ENCODE data around the gene DNAH10. TPM values are rescaled to one million over a fixed set of nuclear protein-coding genes. Genes with fewer than 3 reads are reported as not detected.

DNAH10 gene
- total RNA-seq, 1 donor from 2014 or later, result 1.0 TPM

- H3K9me3 Mint-ChIP-seq (ENCODE audit: low read depth), result peaks cover 8% of the 10 kb centered on the region
- no peak for DNase-seq (ENCODE audit: low spot score, unreplicated experiment)
- no peaks in the 10 kb centered on the region for H3K27me3 Mint-ChIP-seq
- peaks cover 37% of the 10 kb centered on the region for H3K36me3 Mint-ChIP-seq (ENCODE audit: insufficient read depth)
- H3K4me3 Mint-ChIP-seq (ENCODE audit: low read depth), result no peak overlapping the region
- H3K27ac Mint-ChIP-seq, result no peak overlapping the region
- TF ChIP-seq, protein P1, sequence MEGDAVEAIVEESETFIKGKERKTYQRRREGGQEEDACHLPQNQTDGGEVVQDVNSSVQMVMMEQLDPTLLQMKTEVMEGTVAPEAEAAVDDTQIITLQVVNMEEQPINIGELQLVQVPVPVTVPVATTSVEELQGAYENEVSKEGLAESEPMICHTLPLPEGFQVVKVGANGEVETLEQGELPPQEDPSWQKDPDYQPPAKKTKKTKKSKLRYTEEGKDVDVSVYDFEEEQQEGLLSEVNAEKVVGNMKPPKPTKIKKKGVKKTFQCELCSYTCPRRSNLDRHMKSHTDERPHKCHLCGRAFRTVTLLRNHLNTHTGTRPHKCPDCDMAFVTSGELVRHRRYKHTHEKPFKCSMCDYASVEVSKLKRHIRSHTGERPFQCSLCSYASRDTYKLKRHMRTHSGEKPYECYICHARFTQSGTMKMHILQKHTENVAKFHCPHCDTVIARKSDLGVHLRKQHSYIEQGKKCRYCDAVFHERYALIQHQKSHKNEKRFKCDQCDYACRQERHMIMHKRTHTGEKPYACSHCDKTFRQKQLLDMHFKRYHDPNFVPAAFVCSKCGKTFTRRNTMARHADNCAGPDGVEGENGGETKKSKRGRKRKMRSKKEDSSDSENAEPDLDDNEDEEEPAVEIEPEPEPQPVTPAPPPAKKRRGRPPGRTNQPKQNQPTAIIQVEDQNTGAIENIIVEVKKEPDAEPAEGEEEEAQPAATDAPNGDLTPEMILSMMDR (IDR thresholded peaks at IDR 0.05; ENCODE audit: unreplicated experiment), result no peak
- peaks cover 1% of the 10 kb centered on the region for H3K4me1 Mint-ChIP-seq (ENCODE audit: low read depth)
Measured at GRCh38 chr12:123948401-123948795, 186.3 kb downstream of the DNAH10 start.

GRCh38 chr12:123948796-123949769 is 187.0 kb downstream of the DNAH10 start:
- peaks cover 37% of the 10 kb centered on the region for H3K36me3 Mint-ChIP-seq (ENCODE audit: insufficient read depth)
- H3K4me1 Mint-ChIP-seq (ENCODE audit: low read depth), result peaks cover 1% of the 10 kb centered on the region
- no peak for DNase-seq (ENCODE audit: low spot score, unreplicated experiment)
- H3K27ac Mint-ChIP-seq, result no peak overlapping the region
- no peaks in the 10 kb centered on the region for H3K27me3 Mint-ChIP-seq
- TF ChIP-seq, protein P1 (IDR thresholded peaks at IDR 0.05; ENCODE audit: unreplicated experiment), result no peak
- H3K9me3 Mint-ChIP-seq (ENCODE audit: low read depth), result peaks cover 8% of the 10 kb centered on the region
- no peak overlapping the region for H3K4me3 Mint-ChIP-seq (ENCODE audit: low read depth)

- no peak for DNase-seq (ENCODE audit: low spot score, unreplicated experiment)
- H3K36me3 Mint-ChIP-seq (ENCODE audit: insufficient read depth), result peaks cover 33% of the 10 kb centered on the region
- peaks cover 8% of the 10 kb centered on the region for H3K9me3 Mint-ChIP-seq (ENCODE audit: low read depth)
- TF ChIP-seq, protein P1 (IDR thresholded peaks at IDR 0.05; ENCODE audit: unreplicated experiment), result no peak
- no peak overlapping the region for H3K27ac Mint-ChIP-seq
- H3K4me3 Mint-ChIP-seq (ENCODE audit: low read depth), result no peak overlapping the region
- no peaks in the 10 kb centered on the region for H3K27me3 Mint-ChIP-seq
- H3K4me1 Mint-ChIP-seq (ENCODE audit: low read depth), result peaks cover 1% of the 10 kb centered on the region
Measured at GRCh38 chr12:123949770-123950165, 187.7 kb downstream of the DNAH10 start.

GRCh38 chr12:123950476-123951349 is 188.6 kb downstream of the DNAH10 start:
- TF ChIP-seq, protein P1 (IDR thresholded peaks at IDR 0.05; ENCODE audit: unreplicated experiment), result no peak
- H3K4me1 Mint-ChIP-seq (ENCODE audit: low read depth), result peaks cover 1% of the 10 kb centered on the region
- H3K27me3 Mint-ChIP-seq, result no peaks in the 10 kb centered on the region
- no peak overlapping the region for H3K4me3 Mint-ChIP-seq (ENCODE audit: low read depth)
- H3K27ac Mint-ChIP-seq, result no peak overlapping the region
- DNase-seq (ENCODE audit: low spot score, unreplicated experiment), result no peak
- peaks cover 31% of the 10 kb centered on the region for H3K36me3 Mint-ChIP-seq (ENCODE audit: insufficient read depth)
- H3K9me3 Mint-ChIP-seq (ENCODE audit: low read depth), result peaks cover 8% of the 10 kb centered on the region

DNA sequence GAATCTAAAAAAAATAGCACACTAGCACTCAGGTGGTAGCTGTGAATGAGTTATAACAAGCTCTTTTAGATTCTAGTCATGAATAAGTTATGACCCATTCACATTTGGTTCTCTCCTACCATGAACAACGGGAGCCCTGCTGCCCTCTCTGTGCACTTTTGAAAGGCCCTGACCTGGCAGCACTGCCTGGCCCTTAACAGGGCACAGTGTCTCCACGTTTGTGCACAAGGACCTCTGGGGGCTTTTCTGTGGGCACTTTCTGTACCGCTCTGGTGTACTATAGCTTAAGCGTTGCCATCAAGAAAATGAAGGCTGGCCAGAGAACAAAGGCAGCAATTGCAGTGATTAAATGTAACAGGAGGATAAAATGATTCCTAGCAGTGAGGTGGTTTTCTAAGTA is 189.4 kb downstream of the DNAH10 start:
- DNase-seq (ENCODE audit: low spot score, unreplicated experiment), result no peak
- Mint-ChIP-seq H3K36me3 (ENCODE audit: insufficient read depth) (peaks cover 27% of the 10 kb centered on the region), H3K27ac (peak overlapping the region; percentile 44), H3K9me3 (ENCODE audit: low read depth) (peaks cover 8% of the 10 kb centered on the region), H3K4me1 (ENCODE audit: low read depth) (peaks cover 1% of the 10 kb centered on the region), H3K4me3 (ENCODE audit: low read depth) (no peak overlapping the region), H3K27me3 (no peaks in the 10 kb centered on the region)
- TF ChIP-seq, protein P1 (IDR thresholded peaks at IDR 0.05; ENCODE audit: unreplicated experiment), result no peak

Data from progenitor cell of endocrine pancreas (in vitro differentiated cells).